Renal cortical epithelial cell (primary cell): Measurements from ENCODE around the gene BTBD16. TPM values are rescaled to one million over a fixed set of nuclear protein-coding genes. Genes with fewer than 3 reads are reported as not detected.
A peak's percentile ranks its signal among the peaks of the same experiment; 100 is the strongest.

ENCODE experiments used
- DNase-seq: peaks from one replicate; pipeline ENCODE4 v3.0.0-alpha.2; 2011; ENCODE audit warnings: low read depth
- total RNA-seq: library from RNA; depleted of rRNA; stranded (reverse); fragments of >200 nt; gene quantifications from 2 replicates; pipeline ENCODE4 v1.2.3, GENCODE V29; 2014

Gene BTBD16
- total RNA-seq, 1 donor from 2014 or later: 0.45 TPM

DNA sequence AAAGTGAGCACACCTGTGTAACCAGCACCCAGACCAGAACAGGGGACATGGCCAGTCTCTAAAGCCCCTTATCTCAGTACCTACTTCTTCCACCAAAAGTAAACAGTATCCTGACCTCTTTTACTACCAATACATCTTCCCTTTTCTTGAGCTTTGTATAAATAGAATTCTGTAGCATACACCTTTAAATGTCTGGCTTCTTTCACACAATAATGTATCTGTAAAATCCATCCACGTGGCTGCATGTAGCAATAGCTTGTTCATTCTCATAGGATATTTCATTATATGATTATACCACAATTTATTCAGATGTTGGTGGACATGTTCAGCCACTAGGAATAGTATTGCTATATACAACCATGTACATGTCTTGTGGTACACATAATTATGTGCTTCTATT is 40.6 kb downstream of the BTBD16 start:
- no peak for DNase-seq

DNA sequence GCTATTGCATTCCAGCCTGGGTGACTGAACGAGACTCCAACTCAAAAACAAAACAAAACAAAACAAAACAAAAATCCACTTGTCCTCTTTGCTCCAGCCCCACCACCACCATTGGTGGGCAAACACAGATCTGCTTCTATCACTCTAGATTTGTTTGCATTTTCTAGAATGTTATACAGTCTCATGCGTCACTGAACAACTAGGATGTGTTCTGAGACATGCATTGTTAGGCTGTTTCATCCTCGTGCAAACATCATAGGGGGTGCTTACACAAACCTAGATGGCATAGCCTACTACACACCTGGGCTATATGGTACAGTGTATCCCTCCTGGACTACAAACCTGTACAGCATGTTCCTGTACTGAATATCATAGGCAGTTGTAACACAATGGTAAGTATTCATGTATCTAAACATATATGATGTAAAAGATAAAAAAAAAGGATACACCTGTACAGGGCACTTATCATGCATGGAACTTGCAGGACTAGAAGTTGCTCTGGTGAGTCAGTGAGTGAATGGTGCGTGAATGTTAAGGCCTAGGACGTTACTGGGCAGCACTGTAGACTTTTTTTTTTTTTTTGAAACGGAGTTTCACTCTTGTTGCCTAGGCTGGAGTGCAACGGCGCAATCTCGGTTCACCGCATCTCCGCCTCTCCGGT is 45.3 kb downstream of the BTBD16 start:
- DNase-seq: no peak

GRCh38 chr10:122321960-122322359 is 50.9 kb downstream of the BTBD16 start:
- no peak for DNase-seq

GRCh38 chr10:122323189-122323588 is 52.1 kb downstream of the BTBD16 start:
- DNase-seq: no peak

DNA sequence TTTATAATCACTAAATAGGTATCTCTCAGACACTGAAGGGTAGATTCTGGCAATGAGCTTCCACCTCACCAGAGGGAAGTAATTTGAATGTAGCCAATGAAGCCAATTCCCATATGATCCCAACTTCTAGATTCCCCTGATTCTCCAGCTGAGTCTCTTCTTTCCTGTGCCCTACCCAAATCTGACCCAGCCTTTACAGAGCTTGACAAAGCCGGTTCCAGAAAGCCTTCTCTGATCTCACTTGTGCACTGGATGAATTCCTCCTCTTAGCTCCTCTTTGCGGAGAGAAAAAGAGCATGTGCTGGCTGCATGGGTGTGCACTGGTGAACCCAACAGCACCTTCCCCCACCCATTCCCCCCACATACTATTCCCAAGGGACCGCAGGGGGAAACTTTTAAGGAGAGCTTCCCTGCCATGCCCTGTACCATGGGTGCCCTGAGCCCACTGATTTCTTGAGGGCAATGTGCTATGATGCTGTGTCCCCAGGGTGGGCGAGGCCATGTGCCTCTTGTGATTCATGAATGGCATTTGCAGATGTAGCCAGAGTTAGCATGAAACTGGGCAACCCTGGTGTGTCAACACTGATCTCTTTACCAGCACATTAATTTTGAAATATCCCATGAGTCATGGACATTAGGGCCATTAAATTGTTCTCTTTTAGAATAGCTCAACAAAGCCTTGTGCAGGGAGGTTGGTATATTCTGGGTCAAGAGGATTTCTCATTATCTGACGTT is 53.0 kb downstream of the BTBD16 start:
- peak; percentile 97 for DNase-seq

- DNase-seq: no peak
Measured at GRCh38 chr10:122325235-122325634, 54.1 kb downstream of the BTBD16 start.

- no peak for DNase-seq
Measured at GRCh38 chr10:122326385-122326784, 55.3 kb downstream of the BTBD16 start.

DNA sequence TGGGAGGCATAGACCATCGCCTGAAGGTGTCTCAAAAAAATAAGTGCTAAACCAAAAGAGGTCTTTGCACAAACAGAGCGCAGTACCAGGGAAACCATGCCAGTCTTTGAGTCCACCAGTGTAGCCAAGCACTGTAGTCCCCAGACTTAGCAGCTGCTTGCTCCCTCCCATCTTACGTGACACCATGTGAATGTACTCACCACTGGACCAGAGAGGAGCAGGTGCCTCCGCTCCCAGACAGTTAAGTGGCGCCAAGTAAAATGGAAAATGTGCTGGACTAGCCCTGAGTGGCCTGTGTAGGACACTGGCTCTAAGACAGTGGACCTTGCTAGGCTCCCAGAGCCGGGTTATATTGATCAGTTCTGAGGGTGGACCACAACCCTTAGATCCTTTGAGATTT is 55.7 kb downstream of the BTBD16 start:
- no peak for DNase-seq

DNA sequence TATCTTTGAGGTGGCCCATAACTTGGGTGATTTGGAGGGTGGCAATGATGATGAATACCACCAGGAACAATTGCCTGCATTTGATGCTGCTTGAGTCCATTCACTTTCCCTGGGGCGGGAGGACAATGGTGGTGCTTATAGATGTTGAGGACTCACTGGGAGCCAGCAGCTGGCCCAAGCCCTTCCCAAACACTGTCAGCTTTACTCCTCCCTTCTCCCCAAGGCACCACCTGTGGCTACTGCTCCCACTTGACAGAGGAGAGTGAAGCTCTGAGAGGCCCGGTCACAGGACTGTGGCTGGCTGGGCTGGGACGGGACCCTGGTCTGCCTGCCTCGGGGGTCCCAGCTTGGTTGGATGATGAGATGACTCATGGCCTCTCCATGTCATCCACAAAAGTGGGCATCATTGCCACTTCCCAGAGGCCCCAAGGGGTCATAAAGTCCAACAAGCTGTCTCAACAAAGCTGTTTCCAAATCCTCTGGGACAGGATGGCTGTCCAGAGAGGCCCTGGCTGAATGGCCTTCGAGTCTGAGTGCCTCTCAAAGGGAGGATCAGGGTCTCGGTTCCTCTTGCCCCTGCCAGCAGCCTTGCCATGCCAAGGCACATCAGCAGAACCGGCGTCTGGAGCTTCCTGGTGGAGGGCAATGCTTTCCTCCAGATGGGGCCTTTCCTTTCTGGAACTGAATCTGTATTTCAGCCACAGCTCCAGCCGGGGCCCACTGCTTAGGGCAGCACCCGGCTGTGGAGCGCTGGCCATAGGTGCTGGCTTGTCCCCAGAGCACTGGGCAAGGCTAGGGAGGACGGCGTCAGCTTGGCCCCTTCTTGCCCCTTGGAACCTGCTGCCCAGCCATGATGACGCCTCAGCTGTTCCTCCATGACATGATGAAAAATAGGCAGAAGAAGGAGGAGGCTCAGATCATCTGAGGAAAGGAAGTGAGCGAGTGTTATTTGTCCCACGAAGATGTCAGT is 56.4 kb downstream of the BTBD16 start:
- DNase-seq: no peak

DNA sequence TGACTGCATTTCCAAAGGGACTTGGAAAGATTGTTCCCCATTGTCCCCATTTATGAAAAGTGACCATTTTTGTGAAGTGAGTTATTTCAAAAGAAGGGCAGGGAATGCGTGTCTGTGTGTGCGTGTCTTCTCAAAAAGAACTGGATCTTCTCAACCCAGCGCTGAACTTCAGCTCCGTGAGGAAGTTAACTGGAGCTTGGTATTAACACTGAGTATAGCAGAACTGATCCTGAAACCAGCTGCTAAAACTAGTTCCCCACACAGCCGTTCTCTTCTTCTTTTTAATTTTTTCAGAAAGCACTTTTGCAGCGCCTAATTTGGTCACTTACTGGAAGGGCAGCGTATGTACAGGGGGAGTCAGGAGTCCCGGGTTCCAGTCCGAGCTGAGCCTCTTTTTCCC is 57.6 kb downstream of the BTBD16 start:
- no peak for DNase-seq

GRCh38 chr10:122329416-122329815 is 58.3 kb downstream of the BTBD16 start:
- DNase-seq: no peak

- no peak for DNase-seq
Measured at GRCh38 chr10:122331100-122331499, 60.0 kb downstream of the BTBD16 start.

DNA sequence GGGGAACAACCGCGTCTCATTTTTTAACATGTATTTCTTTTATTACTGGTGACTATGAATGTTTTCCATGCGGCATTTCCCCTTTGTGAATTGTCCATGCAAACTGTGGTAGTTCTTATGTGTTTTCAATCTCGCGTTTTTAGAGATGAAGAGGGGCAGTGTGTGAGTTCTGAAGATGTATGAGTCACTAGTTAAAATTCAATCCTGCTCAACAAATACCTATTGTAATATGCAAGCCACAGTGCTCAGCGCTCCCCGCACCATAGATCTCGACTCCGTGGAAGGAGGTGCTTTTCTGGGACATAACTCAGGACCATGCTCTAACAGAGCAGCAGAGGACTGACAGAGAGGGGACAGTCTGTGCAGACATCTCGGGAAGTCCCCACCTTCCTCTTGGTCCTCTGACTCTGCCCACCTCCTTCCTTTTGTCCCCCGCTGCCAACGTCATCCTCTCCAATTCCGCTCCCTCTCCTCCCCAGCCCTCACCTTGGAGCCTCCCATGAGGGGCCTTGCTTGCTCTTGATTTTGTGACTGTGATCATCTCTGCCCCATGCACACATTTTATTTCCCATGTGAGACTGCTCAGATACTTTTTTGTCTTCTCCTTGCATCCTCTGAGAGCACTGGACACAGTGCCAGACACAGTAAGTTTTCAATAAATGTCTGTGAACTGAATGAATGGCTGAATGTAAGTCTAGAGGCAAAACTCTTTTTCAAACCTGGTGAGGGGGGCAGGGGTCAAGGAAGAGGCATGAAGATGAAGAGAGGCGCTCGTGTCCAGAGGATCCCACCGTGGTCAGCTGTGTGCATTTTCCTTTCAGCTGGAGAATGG is 60.7 kb downstream of the BTBD16 start:
- peak; percentile 98 for DNase-seq

DNA sequence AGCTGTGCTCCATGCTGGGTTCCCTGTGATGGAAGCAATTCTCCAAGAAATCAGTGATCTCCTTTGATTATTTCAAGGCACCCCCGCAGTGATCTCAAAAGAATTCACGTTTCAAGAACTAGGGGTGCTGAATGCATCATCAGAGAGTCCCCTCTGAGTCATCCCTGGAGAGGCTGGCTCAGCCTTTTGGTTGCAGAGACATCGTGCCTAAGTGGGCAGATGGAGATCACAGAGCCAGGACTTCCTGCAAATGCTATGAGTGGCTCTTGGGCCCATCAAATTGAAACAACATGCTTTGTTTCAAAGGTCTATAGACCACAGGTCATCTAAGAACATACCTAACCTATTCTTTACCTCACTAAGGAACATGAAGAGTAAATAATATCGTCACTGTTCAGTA is 61.9 kb downstream of the BTBD16 start:
- peak; percentile 29 for DNase-seq

DNA sequence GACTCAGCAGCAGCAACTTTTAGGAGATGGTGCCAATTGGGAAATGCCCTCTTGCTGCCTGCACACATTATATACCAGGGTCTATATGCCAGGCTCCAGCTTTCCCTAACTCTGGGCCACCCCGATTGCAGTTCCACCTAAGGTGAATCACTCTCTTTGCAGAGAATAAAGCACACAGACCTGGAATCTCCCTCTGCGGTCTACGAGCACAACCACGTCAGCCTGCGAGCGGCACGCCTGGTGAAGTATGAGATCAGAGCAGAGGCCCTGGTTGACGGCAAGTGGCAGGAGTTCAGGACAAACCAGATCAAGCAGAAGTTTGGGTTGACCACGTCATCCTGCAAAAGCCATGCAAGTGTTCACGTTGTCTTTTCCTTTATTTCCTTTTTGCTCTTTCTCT is 65.2 kb downstream of the BTBD16 start:
- DNase-seq: no peak

DNA sequence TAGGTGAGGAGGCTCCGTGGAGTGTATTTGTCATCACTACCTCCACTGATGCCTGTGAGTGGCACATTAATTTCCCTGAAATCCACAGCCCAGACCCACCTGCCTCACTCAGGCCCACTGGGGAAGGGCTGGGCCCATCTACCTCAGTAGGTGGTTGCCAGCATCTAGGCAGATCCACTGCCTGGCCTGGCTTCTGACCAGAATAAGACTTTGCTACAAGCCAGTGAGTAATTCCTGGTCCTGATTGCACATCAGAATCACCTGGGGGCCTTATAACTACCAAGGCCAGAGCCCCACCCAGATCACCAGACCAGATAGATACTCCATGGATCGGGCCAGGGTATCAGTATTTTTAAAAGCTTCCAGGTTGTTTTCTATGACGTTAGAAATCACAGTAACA is 65.9 kb downstream of the BTBD16 start:
- DNase-seq: no peak

DNA sequence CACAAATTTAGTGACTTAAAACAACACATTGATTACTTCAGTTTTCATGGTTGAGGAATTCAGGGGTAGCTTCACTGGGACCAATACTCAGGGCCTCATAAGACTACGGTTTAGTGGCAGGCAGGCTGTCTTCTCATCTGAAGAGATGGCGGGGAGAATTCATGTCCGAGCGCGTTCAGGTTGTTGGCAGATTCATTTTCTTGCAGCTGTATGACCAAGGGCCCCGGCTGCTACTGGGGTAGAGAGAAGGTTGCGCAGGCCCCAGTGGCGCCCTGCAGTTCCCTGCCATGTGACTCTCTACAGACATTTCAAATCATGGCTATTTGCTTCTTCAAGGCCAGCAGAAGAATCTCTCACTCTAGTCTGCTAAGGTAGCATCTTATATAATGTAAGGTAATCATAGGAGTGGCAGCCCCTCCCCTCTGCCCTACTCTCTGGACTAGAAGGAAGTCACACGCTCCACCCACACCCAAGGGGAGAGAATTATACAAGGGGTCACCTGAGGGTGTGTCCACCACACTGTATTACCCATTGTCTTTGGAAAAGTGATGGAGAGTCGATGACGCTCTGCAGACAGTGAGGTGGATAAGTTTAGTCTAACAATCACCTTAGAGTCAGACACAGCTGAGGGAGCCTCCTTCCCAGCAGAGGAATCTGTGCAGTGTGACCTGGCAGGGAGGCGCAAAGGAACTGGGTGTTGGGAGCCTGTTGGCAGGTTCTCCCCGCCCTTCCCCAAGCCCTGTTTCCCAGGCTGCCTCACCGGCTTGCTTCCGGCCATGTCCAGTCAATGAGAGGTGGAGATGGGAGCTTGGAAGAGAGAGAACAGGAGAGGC is 67.7 kb downstream of the BTBD16 start:
- no peak for DNase-seq

- no peak for DNase-seq
Measured at GRCh38 chr10:122341141-122341810, 70.2 kb downstream of the BTBD16 start.

- DNase-seq: peak; percentile 50
Measured at GRCh38 chr10:122342293-122343134, 71.4 kb downstream of the BTBD16 start.
